ENCODE measurements around the gene SCYL2. TPM values are rescaled to one million over a fixed set of nuclear protein-coding genes. Genes with fewer than 3 reads are reported as not detected.
"Not testable (repeated sequence)": the region's sequence is repeated elsewhere in the genome, so short reads cannot be mapped to it uniquely, and the experiment has no call there.

The SCYL2 gene
- total RNA-seq, 1 donor from 2014 or later = 31.3 TPM

DNA sequence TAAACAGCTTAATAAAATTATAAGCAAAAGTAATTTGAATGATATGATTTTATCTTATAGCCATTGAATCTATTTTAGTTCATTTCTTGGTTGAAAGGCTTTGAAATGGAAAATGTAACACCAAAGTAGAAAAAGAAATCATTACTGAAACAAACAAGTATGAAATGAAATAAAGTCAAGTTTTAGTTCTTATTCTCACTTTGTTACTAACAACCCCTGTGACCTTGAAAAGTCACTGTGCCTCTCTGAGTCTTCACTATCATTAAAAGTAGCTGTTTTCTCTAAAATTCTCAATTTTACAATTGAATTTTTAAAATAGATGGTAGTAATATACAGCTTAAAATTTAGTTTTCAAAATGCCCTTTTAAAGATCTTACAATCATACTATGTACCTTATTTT lies 57.5 kb downstream of the SCYL2 start:
- no peak for DNase-seq (ENCODE audit: low read depth, low spot score)

DNA sequence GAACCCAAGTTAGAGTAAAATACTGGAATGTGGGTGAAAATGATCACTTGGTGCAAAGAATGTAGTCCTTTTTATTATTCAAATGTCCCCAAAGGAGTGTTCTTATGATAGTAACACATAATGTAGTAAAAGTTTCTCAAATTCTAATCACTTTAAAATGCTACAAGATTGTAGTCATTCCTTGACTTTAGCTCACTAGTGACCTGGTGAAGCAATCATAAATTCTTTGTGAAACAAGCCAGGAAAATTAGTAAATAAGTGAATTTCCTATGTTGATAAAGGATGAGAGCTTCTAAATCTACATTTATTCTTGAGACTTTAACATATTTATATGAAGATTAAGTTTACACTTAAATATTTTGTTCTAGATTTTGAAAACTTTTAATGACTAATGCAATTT lies 59.2 kb downstream of the SCYL2 start:
- DNase-seq (ENCODE audit: low read depth, low spot score) = no peak

DNA sequence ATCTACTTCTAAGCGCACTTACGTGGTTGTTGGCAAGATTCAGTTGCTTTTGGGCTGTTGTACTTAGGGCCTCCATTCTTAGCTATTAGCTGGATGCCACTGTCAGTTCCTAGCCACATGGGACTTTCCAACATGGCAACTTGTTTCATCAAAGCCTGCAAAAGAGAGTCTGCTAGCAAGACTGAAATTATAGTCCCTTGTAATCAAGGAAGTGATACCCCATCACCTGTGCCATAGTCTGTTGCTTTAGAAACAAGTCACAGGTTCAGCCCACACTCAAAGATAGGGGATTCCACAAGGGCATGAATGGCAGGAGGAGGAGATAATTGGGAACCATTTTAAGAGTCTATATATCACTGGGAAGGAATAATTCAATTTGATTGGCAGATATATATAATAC lies 62.8 kb downstream of the SCYL2 start:
- no peak for DNase-seq (ENCODE audit: low read depth, low spot score)

DNA sequence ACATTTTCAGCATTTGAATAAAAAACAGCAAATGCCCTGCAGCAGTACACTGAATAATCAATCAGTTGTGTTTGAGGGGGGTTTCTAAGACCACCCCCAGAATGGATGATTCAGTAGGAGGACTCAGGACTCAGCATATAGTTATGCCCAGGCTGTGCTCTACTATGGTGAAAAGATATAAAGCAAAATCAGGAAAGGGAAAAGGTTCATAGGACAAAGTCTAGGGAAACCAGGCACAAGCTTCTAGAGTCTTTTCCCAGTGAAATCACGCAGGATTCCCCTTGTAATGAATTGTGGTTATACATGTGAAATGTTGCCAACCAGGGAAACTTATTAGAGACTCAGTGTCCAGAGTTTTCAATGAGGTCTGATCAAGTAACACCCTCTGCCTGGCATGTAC lies 64.9 kb downstream of the SCYL2 start:
- DNase-seq (ENCODE audit: low read depth, low spot score) = no peak

DNA sequence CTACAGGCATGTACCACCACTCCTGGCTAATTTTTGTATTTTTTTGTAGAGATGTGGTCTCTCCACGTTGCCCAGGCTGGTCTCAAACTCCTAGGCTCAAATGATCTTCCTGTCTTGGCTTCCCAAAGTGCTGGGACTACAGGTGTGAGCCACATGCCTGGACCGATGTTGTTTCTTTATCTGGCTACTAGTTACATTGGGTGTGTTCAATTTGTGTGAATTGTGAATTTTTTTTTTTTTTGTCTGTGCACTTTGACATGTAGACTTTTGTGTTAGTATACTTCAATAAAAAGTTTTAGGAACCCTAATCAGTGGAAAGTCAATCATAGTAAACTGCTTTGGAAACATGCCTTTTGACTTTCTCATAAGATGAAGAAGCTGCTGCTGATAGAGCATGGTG lies 65.9 kb downstream of the SCYL2 start:
- DNase-seq (ENCODE audit: low read depth, low spot score) = no peak

DNA sequence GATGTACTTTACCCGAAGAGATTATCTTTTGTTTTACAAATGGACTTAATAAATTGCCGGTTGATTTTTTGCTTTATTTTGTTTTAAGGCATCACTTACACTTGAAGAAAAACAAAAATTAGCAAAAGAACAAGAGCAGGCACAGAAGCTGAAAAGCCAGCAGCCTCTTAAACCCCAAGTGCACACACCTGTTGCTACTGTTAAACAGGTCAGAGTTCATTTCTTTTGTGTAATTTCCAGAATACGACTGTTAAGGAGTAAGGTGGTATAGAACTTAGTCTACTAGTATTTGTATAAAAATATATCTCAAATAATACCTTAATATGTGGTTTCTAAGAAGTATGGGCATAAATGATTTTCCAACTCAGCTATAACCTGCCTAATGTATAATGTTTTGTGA lies 70.3 kb downstream of the SCYL2 start:
- DNase-seq (ENCODE audit: low read depth, low spot score) = no peak

DNA sequence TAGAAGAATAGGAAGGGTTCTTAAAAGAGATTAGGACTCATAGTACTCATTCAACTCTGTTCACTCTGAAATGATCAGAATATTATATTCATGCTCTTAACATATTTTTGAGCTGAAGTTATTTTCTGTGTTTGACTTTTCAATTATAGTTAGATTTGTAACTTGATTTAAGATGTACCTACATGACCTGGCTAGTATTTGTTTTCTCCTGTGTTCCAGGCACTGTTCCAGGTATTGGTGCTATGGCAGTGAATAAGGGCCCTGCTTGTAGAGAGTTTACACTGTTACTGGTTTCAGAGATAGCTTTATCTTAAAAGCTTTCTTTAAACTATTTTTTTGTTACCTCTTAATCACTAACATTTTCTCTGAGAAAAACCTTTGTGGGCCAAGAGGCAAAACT lies 70.8 kb downstream of the SCYL2 start:
- no peak for DNase-seq (ENCODE audit: low read depth, low spot score)

DNA sequence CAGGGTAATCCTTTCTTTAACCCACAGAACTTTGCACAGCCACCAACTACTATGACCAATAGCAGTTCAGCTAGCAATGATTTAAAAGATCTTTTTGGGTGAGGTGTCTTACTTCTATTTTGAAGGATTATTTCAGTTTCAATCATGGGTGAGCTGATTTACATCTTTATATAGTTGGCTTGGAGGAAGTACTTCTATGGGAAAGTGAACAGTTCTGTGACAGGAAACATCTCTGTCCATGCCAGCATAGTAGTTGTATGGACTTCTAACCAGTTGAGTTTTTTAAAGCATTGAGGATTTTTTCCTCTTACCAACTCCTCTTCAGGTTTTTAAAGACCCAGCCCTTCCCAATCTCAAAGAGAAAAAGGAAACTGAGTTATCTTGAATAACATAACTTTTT lies 72.1 kb downstream of the SCYL2 start:
- DNase-seq (ENCODE audit: low read depth, low spot score) = no peak

DNA sequence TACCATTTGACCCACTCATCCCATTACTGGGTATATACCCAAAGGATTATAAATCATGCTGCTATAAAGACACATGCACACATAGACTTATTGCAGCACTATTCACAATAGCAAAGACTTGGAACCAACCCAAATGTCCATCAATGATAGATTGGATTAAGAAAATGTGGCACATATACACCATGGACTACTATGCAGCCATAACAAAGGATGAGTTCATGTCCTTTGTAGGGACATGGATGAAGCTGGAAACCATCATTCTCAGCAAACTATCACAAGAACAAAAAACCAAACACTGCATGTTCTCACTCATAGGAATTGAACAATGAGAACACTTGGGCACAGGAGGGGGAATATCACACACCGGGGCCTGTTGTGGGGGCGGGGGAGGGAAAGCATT lies 75.9 kb downstream of the SCYL2 start:
- not testable (repeated sequence) for DNase-seq (ENCODE audit: low read depth, low spot score)

DNA sequence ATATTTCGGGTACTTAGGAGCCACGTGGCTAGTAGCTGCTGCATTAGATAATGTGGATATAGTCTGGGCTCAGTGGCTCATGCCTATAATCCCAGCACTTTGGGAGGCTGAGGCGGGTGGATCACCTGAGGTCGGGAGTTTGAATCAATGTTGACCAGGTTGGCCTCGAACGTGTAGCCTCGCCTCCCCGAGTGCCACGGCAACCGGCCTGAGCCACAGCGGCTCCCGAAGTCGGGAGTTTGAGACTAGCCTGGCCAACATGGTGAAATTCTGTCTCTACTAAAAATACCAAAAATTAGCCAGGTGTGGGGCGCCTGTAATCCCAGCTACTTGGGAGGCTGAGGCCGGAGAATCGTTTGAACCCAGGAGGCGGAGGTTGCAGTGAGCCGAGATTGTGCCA lies 77.4 kb downstream of the SCYL2 start:
- not testable (repeated sequence) for DNase-seq (ENCODE audit: low read depth, low spot score)

DNA sequence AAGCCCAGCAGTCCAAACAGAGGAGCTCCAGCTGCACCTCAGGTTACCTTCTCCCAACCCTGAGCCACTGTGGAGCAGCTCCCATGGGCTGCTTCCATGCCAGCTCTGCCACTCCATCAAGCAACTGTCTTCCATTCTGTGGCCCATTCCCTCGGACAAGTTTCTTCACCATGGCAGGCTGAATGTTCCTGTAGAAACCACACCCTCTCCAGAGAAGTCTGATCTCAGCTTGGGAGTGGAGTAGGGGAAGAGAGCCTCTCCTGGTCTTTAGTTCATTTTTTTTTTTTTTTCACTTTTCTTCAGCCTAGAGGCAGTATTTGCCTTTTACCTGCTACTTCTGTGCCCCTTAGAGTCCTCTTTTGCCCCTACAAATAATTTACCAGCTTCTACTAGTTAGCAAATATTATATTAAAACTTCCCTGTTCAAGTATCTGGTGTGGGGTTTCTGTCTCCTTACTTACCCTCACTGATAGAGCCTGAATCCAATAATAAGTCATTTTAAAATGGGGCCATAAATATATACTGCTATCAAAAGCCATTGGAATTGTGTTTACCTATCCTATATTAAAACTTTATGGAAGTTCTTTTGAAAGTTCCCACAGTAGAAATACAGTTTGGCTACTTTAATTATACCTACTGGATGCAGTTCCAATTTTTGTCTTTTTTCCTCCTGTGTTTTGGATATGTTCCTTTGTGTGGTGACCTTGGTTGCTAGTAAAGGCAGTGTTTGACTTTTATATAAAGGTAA lies 78.2 kb downstream of the SCYL2 start:
- DNase-seq (ENCODE audit: low read depth, low spot score) = no peak

DNA sequence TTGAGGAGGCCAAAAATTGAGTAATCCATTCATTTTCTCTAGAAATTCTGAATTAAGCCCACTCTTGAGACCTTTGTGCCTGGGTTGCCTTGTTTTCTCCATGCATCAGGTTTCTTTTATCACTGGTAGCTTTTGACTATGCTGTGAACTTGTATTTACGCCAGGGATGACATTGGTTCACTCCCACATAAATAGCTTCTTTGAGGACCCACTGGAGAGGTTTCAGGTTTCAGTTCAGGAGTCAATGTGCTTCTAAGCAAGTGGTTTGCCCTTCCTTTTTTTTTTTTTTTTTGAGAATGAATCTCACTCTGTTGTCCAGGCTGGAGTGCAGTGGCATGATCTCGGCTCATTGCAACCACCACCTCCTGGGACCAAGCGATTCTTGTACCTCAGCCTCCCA lies 79.7 kb downstream of the SCYL2 start:
- DNase-seq (ENCODE audit: low read depth, low spot score) = no peak

DNA sequence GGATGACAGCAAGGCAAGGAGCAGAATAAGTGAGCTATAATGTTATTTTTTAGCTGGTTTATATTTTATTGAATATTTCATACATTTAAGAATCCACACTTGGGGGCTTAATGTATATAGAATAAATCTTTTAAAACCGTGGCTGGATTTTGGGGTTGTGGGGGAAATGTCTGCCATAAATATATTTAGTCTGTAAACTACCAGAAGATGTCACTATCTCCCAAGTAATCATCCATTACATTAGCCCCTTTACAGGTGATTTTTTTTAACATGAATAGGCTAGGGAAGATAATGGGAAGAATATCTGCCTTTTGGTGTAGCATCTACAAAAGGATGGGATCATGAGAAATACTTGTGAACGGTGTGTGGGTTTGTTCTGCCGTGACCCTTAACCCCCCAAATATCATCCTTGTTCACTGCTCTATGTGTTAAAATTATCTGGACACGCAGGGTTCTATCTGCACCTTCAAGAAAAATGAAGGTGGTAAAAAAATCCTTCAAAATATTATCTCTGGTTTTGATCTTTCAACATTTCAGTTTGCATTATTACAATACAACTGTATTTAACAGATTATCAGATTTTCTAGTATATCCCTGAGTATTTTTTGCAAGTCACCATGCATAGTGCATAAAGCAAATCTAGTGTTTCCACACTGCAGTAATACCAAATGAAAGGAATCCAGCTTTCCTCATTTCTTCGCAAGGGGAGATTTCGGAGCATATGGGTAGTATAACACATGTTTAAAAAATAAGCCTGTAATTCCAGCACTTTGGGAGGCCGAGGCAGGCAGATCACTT lies 81.9 kb downstream of the SCYL2 start:
- no peak for DNase-seq (ENCODE audit: low read depth, low spot score)

DNA sequence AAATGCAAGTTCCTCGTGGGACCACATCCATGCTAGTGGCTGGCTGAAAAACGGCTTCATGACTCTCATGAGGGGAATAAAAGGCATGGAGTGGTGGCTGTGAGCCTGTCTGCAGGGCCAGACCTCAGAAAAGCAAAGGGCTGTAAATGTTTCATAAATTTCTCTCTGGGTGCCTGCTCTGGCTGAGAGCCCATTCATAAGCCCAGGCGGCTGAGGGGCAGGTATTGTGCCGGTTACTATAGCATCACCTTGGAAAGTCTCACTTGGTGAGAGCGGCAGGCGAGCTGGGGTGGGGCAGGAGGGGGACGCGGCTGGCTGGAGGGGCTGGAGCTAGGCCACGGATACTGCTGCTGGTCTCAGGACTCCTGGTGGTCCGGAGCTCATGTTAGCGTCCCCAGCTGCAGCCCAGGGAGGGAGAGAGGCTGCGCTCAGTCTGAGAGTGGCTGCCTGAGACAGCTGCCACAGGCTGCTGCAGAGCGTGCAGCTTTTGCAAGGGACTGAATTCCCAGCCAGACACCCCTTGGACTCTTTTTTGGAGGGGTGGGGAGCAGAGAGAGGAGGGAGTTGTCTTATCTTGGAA lies 89.8 kb downstream of the SCYL2 start, which contains the start of gene SLC17A8:
TSS of gene SLC17A8 (plus strand) at position 431 of the 580 bp plus-strand sequence. CDS start 318 bp downstream, outside the sequence.
- no peak for DNase-seq (ENCODE audit: low read depth, low spot score)

DNA sequence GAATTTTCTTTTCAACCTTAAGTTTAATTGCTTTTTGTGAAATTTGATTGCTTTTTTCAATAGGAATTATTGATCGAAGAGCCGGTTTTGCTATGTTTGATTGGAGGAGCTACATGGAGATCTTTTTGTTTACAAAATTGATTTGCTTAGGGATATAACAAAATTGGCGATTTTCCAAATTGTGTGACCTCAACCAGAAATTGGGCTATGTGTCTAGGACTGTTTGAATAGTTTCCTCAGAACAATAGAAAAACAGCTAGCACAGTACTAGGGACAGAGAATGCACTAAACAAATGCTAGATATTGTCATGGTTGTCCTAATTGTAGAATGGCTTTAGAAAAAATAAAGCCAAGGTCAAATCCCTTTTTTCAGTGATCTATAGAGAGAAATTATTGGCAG lies 92.3 kb downstream of the SCYL2 start:
- no peak for DNase-seq (ENCODE audit: low read depth, low spot score)

DNA sequence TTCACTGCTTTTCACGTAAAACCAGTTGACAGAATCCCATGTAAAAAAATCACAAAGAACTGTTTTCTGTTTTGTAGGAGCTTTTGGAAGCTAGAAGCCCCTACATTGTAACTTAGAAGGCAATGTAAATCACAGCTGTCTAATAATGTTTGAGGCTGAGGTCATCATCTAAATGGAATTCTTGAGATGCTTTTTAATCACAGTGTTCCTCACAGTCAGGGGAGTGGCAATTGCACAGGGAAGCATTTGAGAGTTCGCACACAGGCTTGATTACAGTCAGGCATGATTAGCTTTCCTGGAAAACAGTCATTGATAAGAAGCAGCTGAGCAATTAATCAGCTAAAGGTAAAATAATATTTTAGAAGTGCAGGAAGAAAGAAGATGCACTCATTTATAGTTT lies 92.8 kb downstream of the SCYL2 start:
- no peak for DNase-seq (ENCODE audit: low read depth, low spot score)

DNA sequence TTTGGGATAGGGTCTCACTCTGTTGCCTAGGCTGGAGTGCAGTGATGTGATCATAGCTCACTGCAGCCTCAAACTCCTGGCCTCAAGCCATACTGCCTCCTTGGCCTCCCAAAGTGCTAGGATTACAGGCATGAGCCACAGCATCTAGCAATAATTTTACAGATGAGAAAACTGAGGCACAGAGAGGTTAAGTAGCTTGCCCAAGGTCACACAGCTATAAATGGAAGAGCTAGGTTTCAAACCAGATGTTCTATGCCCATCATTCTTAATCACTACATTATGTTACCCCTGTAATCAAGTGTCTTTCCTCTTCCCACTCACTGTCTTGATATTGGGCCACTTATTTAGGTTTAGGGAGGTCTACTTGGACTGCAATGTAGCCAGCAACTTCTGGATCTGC lies 93.5 kb downstream of the SCYL2 start:
- DNase-seq (ENCODE audit: low read depth, low spot score) = no peak

DNA sequence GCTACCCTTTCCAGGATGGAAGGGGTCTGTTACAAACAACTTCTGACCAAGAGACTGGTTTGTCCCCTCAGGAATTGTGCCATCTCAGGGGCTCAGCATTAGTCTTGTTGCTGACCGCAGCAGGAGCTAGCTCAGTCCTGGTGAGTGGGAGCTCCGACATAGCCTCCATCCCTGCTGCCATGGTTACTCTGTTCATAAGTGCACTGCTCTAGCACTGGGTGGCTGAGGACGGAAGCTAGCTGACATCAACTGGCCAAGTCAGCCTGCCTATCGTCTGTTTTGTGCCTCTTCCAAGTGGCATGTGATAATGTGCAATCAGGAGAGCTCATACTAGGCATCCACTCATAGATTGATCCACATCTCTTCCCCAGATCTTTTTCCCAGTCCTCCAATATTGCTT lies 97.3 kb downstream of the SCYL2 start:
- DNase-seq (ENCODE audit: low read depth, low spot score) = no peak

DNA sequence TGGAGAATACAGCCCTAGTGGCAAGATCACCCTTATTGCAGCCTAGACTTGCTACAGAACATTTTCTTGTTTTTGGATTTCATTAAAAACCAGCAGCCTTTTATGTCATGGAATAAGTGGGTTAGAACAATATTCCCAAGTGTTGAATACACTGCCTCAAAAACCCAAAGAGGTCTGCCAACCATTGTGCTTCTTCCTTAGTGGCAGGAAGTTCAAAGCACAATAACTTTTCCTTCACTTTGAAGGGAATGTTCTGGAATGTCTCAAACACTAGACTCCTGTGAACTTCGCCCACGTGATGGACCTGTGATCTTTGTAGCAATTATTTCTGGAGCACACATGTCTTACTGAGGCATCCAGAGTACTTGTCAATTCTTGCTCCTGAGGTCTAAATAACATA lies 98.4 kb downstream of the SCYL2 start:
- DNase-seq (ENCODE audit: low read depth, low spot score) = peak; percentile 46

DNA sequence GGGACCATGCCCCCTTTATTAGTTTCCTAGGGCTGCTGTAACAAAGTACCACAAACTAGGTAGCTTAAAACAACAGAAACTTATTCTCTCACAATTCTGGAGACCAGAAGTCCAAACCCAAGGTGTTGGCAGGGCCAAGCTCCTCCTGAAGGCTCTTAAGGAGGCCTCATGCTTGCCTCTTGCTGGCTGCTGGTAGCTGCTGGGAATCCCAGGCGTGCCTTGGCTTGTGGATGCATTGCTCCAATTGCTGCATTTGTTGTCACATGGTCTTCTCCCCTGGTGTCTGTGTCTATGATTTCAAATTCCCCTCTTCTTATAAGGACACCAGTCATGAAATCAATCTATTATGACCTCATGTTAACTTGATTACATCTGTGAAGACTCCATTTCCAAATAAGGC lies 101.1 kb downstream of the SCYL2 start:
- no peak for DNase-seq (ENCODE audit: low read depth, low spot score)

DNA sequence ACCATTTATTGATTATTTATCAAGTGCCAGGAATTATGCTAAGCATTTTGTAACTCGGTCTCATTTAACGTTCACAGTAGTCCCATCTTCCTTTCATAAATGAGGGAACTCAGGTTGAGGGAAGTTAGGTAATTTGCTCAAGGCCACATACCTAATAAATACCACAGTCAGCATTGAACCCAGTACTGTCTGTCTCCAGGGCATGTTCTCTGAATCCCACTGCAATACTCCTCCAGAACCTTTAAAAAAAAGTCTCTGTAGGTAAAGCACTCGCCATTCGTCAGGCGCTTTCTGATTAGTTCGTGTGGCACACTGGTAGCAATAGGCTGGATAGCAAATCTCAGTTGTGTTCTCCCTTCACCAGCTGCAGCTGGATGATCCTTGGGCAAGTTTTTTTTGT lies 104.2 kb downstream of the SCYL2 start:
- no peak for DNase-seq (ENCODE audit: low read depth, low spot score)

DNA sequence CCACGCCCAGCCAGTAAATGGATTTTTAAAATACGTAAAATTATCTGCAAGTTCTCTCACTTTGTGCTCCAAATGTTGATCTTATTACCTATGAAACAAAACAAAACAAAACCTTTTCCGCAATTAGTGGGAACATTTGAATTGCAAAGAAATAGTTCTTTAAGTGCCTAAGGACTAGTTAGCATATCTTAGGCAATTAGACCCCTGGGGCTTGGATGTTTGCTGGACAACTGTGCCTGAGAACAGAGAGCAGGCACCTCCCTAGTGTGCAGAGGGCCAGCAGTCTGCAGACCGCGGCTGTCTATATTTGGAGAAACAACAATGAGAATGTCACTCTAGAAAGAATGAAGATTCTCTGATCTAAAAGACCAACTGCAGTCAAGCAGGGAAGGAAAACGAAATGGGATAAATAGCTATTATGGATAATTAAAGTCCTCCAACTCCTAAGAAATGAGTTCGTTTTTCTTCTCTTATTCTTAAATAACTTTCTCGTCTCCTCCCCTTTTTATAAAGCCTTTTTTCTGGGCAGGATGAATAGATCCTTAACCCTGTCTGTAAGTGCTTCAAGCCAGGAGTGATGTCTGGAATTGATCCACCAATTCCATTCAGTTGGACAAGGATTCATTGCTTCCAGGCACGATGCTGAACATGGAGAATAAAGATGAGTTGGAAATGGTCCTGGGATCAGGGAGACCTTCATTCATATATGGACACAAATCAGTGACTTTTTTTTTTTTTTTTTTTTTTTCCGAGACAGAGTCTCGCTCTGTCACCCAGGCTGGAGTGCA lies 106.1 kb downstream of the SCYL2 start:
- DNase-seq (ENCODE audit: low read depth, low spot score) = no peak
